Peyer's patch (tissue), 4 donors: ENCODE measurements around the gene STRA6. TPM values are rescaled to one million over a fixed set of nuclear protein-coding genes. Genes with fewer than 3 reads are reported as not detected.

Experiments used
- DNase-seq, 3 donors: peaks; one replicate each; pipeline ENCODE4 v3.0.0-alpha.2; 2017 to 2019
- H3K27ac ChIP-seq, 4 donors: fragments of 200-600 bp; sonication (generic); one replicate each; pipeline ENCODE4 v1.5.1; 2016 to 2019
- H3K27me3 ChIP-seq, 2 donors: fragments of 200-600 bp; sonication (generic); one replicate each; pipeline ENCODE4 v1.5.1; 2019
- H3K36me3 ChIP-seq, 3 donors: fragments of 200-600 bp; sonication (generic); one replicate each; pipeline ENCODE4 v1.5.1; 2016 to 2019
- H3K4me1 ChIP-seq, 4 donors: fragments of 200-600 bp; sonication (generic); one replicate each; pipeline ENCODE4 v1.5.1; 2016 to 2019
- H3K4me3 ChIP-seq, 4 donors: fragments of 200-600 bp; sonication (generic); 1 replicate in 3 of 4; 2 replicates in 1 of 4; pipeline ENCODE4 v1.5.1; 2016 to 2019; ENCODE audit warnings: mild to moderate bottlenecking in 1 of 4
- H3K9me3 ChIP-seq, 4 donors: fragments of 200-600 bp; sonication (generic); one replicate each; pipeline ENCODE4 v1.5.1; 2016 to 2019; ENCODE audit warnings: mild to moderate bottlenecking in 1 of 4
- CTCF ChIP-seq, 6 experiments: fragments of 450-650 bp in 4 of 6; fragments of 200-600 bp in 2 of 6; sonication (generic) in 1 of 6; IDR thresholded peaks; one replicate each; pipeline ENCODE4 v1.5.1; 2017 to 2019; ENCODE audit warnings: antibody characterized with exemption in 6 of 6, mild to moderate bottlenecking in 3 of 6, moderate library complexity in 1 of 6
- POLR2A ChIP-seq, 2 donors: fragments of 450-650 bp; IDR thresholded peaks; one replicate each; pipeline ENCODE4 v1.5.1; 2017; ENCODE audit warnings: antibody characterized with exemption in 2 of 2, mild to moderate bottlenecking in 2 of 2, moderate library complexity in 2 of 2
- total RNA-seq, 4 donors: library from RNA; depleted of rRNA; stranded (reverse); fragments of >200 nt; gene quantifications; one replicate each; pipeline ENCODE4 v1.1.0, GENCODE V29; 2016

Gene STRA6
- total RNA-seq, 4 donors from 2014 or later: 0.83 TPM; not detected in 3

DNA sequence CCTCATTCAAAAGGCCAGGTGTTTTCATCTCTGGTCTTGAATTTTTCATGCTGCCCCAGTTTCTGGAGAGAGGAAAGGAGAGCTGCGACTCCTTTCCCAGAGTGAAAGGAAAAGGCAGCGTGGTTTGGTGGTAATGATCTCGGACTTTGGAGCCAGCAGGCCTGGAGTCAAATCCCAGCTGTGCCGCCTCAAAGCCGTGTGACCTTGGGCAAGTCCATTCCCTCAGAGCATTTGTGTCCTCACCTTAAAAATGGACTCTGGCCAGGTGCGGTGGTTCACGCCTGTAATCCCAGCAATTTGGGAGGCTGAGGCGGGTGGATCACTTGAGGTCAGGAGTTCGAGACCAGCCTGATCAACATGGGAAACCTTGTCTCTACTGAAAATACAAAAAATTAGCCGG is 28.9 kb upstream of the STRA6 start:
- Histone ChIP-seq H3K36me3 (no peaks in the 10 kb centered on the region), H3K27ac (no peak overlapping the region), H3K4me3 (no peak overlapping the region), H3K27me3 (no peaks in the 10 kb centered on the region), H3K9me3 (no peaks in the 10 kb centered on the region), H3K4me1 (peaks cover 0 to 8% (median 0%) of the 10 kb centered on the region in 4 donors)
- no peak for DNase-seq
- TF ChIP-seq POLR2A (IDR thresholded peaks at IDR 0.05): no peak
- TF ChIP-seq CTCF (IDR thresholded peaks at IDR 0.05): no peak

DNA sequence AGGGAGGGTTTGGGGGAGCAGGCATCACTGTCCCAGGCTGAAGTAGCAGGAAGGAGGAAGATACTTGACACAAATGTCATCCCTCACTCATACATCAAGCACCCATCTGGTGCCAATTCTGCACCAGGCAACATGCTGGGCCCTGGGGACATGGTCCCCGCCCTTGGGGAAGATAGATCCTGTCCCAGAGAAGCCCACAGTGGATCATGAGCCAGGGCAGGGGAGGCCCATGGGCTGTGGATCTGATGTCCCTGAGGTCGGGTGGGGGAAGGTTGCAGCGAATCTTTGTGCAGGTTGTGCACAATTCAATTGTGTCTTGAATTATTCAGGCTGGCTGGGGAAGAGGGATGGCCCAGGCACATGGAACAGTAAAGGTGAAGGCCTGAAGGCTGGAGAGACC is 27.1 kb upstream of the STRA6 start:
- no peak overlapping the region for H3K27ac ChIP-seq
- H3K4me1 ChIP-seq: peaks cover 0 to 8% (median 0%) of the 10 kb centered on the region in 4 donors
- no peak overlapping the region for H3K4me3 ChIP-seq
- no peaks in the 10 kb centered on the region for H3K36me3 ChIP-seq
- H3K9me3 ChIP-seq: no peaks in the 10 kb centered on the region
- TF ChIP-seq CTCF (IDR thresholded peaks at IDR 0.05) (no peak), POLR2A (IDR thresholded peaks at IDR 0.05) (no peak)
- DNase-seq: no peak
- H3K27me3 ChIP-seq: no peaks in the 10 kb centered on the region

GRCh38 chr15:74228723-74229081 is 26.1 kb upstream of the STRA6 start:
- TF ChIP-seq POLR2A (IDR thresholded peaks at IDR 0.05) (no peak), CTCF (IDR thresholded peaks at IDR 0.05) (no peak)
- Histone ChIP-seq H3K4me3 (no peak overlapping the region), H3K36me3 (no peaks in the 10 kb centered on the region), H3K27ac (no peak overlapping the region), H3K9me3 (no peaks in the 10 kb centered on the region), H3K27me3 (no peaks in the 10 kb centered on the region), H3K4me1 (peaks cover 0 to 8% (median 0%) of the 10 kb centered on the region in 4 donors)
- no peak for DNase-seq

DNA sequence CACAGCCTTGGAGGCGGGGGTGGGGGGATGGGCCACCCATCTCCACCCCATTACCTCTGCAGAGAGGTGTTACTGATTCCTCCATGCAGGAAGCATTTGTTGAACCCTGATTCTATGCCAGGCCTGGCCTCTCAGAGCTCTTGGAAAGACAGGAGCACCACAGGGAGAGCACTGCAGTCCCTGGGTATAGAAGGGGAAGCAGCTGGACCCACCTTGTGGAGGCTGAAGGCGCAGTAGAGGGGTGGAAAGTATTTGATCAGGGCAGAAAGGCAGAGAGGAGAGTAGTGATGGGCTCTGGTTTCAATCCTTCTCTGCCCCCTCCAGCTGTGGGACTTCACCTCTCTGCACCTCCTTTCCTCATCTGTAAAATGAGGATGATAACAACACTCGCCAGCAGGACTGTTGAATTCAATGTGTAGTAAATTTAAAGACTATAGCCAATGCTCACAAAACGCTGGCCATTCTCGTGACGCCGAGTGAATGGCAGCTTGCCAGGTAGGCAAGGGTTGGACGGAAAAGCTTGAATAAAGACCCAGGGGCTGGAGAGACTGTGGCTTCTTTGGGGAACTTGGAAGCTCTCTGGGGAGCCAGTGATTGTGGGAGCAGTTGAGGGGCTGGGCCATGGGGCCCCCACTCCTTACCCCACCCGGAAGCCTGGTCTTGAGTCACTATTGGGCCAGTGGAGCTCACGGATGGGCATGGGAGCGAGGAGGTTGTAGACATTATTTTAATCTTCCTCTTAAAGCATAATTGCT is 25.6 kb upstream of the STRA6 start:
- TF ChIP-seq POLR2A (IDR thresholded peaks at IDR 0.05): no peak
- TF ChIP-seq CTCF (IDR thresholded peaks at IDR 0.05): no peak
- Histone ChIP-seq H3K27ac (no peak overlapping the region), H3K27me3 (no peaks in the 10 kb centered on the region), H3K36me3 (no peaks in the 10 kb centered on the region), H3K4me1 (peaks cover 0 to 8% (median 0%) of the 10 kb centered on the region in 4 donors), H3K4me3 (no peak overlapping the region), H3K9me3 (no peaks in the 10 kb centered on the region)
- DNase-seq: no peak

GRCh38 chr15:74226761-74227540 is 24.4 kb upstream of the STRA6 start:
- DNase-seq: no peak
- Histone ChIP-seq H3K4me3 (no peak overlapping the region), H3K9me3 (no peaks in the 10 kb centered on the region), H3K27ac (no peak overlapping the region), H3K27me3 (no peaks in the 10 kb centered on the region), H3K4me1 (peaks cover 0 to 8% (median 0%) of the 10 kb centered on the region in 4 donors), H3K36me3 (no peaks in the 10 kb centered on the region)
- no peak for TF ChIP-seq POLR2A (IDR thresholded peaks at IDR 0.05)

DNA sequence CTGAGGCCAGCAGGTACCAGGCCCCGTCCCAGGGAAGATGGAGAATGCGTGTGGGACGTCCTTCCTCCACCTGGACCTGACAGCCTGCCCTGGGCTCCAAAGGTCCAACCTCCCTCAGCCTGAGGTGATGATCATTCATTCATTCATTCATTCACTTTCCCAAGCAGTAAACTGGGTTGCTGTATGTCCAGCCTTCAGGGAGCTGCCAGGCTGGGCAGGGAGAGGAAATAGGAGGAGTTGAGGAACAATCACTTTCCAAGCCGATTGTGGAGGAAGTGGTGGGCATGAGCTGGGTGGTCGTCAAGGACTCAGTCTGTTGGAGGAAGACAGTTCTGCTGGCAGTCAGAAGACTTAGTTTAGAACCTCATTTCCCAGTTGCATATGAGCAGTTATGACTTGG is 23.3 kb upstream of the STRA6 start:
- Histone ChIP-seq H3K4me1 (peaks cover 0 to 8% (median 0%) of the 10 kb centered on the region in 4 donors), H3K27me3 (no peaks in the 10 kb centered on the region), H3K36me3 (no peaks in the 10 kb centered on the region), H3K9me3 (no peaks in the 10 kb centered on the region), H3K4me3 (no peak overlapping the region), H3K27ac (no peak overlapping the region)
- DNase-seq: no peak
- no peak for TF ChIP-seq POLR2A (IDR thresholded peaks at IDR 0.05)
- no peak for TF ChIP-seq CTCF (IDR thresholded peaks at IDR 0.05)
